Panc1 (cell line): ENCODE results near the gene ZNFX1. TPM values are rescaled to one million over a fixed set of nuclear protein-coding genes. Genes with fewer than 3 reads are reported as not detected.

Experiments
- ATAC-seq: fragments of 200-7000 bp; cut with Tn5 transposase; 2 replicates; pipeline ENCODE4 v1.9.1; 2020; ENCODE audit warnings: mild to moderate bottlenecking, moderate library complexity
- BruUV-seq: library from RNA; stranded (reverse); fragments of 400-500 nt; replicated peaks from 2 replicates; lab custom pipeline; 2021; lab: Mats Ljungman, UMichigan
- CTCF ChIA-PET: fragments of 300-600 bp; sonication (Branson Sonifier 250); formaldehyde crosslinking; loops from one replicate; lab custom pipeline; 2022; ENCODE audit warnings: antibody characterized with exemption; lab: Charles Lee
- POLR2A ChIA-PET: fragments of 300-600 bp; sonication (Branson Sonifier 250); formaldehyde crosslinking; loops from one replicate; lab custom pipeline; 2022; ENCODE audit warnings: antibody characterized with exemption; lab: Charles Lee
- DNase-seq: peaks from one replicate; pipeline ENCODE4 v3.0.0-alpha.2; 2010; ENCODE audit warnings: low read depth, low spot score
- H3K27ac ChIP-seq: 2 replicates; pipeline ENCODE4 v1.5.1; 2011; ENCODE audit warnings: mild to moderate bottlenecking, low read length, inconsistent platforms
- H3K27me3 ChIP-seq: fragments of 200-500 bp; sonication (Bioruptor generic); 2 replicates; pipeline ENCODE4 v1.6.0; 2014; ENCODE audit warnings: low read length, inconsistent platforms; ENCODE audit not compliant: control insufficient read depth, insufficient read depth
- H3K36me3 ChIP-seq: fragments of 200-500 bp; sonication (Bioruptor generic); 2 replicates; pipeline ENCODE4 v1.5.1; 2014; ENCODE audit warnings: inconsistent platforms, mild to moderate bottlenecking, low read length, moderate library complexity; ENCODE audit not compliant: control insufficient read depth, insufficient read depth
- H3K4me1 ChIP-seq: 2 replicates; pipeline ENCODE4 v1.5.1; 2011; ENCODE audit warnings: inconsistent platforms, mild to moderate bottlenecking, low read length, moderate library complexity; ENCODE audit not compliant: control insufficient read depth, insufficient read depth
- H3K4me3 ChIP-seq, 2 experiments: 2 replicates each; pipeline ENCODE4 v1.5.1; 2011 to 2012; ENCODE audit warnings: low read depth in 2 of 2, low read length in 2 of 2, mild to moderate bottlenecking in 2 of 2, inconsistent platforms in 1 of 2, moderate library complexity in 1 of 2
- H3K9me3 ChIP-seq: fragments of 200-500 bp; sonication (Bioruptor generic); 2 replicates; pipeline ENCODE4 v1.5.1; 2014; ENCODE audit warnings: low read depth, mild to moderate bottlenecking, inconsistent platforms, low read length, moderate library complexity; ENCODE audit not compliant: control insufficient read depth, insufficient read depth
- POLR2AphosphoS5 ChIP-seq: IDR thresholded peaks from 2 replicates; pipeline ENCODE4 v1.6.1; 2012; ENCODE audit warnings: mild to moderate bottlenecking, low read depth, low read length, moderate library complexity
- SIN3A ChIP-seq: IDR thresholded peaks from 2 replicates; pipeline ENCODE4 v1.6.1; 2012; ENCODE audit warnings: low read depth, mild to moderate bottlenecking, low read length, moderate library complexity, borderline replicate concordance; ENCODE audit not compliant: insufficient read depth
- TCF7L2 ChIP-seq: IDR thresholded peaks from 2 replicates; pipeline ENCODE4 v1.6.1; 2011; ENCODE audit warnings: mild to moderate bottlenecking, low read depth, low read length, inconsistent platforms
- in situ Hi-C: cut with HindIII; loops from 2 replicates; pipeline ENCODE4 v1.10.0; 2016; ENCODE audit warnings: low sequenced_read_pairs, low pct_unique_long_range_greater_than_20kb
- intact Hi-C: fragments of 100-400 bp; cut with micrococcal nuclease; formaldehyde crosslinking; loops from one replicate; pipeline ENCODE4 v1.10.0; 2022; ENCODE audit not compliant: unreplicated experiment
- total RNA-seq: library from RNA; stranded (reverse); gene quantifications from one replicate; pipeline ENCODE4 v1.2.1, GENCODE V29; 2021; ENCODE audit not compliant: unreplicated experiment
- TF ChIP-seq, protein P1 (sequence below), 2 experiments: IDR thresholded peaks; 2 replicates each; pipeline ENCODE4 v1.6.1; 2011 to 2012; ENCODE audit warnings: low read depth in 2 of 2, control low read depth in 1 of 2, low read length in 1 of 2, mild to moderate bottlenecking in 1 of 2, moderate library complexity in 1 of 2; ENCODE audit not compliant: insufficient read depth in 1 of 2
- TF ChIP-seq, protein P2 (sequence below): fragments of 450-650 bp; IDR thresholded peaks from 2 replicates; pipeline ENCODE4 v1.5.1; 2017; ENCODE audit warnings: mild to moderate bottlenecking

The ZNFX1 gene
- total RNA-seq, 1 experiment from 2014 or later: 39.4 TPM

DNA sequence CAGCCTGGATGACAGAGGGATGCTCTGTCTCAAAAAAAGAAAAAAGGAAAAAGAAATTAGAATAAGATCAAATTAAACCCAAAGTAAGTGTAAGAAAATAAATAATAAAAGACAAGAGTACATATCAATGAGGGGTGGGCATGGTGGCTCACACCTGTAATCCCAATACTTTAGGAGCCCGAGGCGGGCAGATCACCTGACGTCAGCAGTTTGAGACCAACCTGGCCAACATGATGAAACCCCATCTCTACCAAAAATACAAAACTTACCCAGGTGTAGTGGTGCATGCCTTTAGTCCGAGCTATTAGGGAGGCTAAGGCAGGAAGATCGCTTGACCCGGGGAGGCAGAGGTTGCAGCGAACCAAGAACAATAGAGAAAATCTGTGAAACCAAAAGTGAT is 74.8 kb downstream of the ZNFX1 start:
- no peaks in the 10 kb centered on the region for H3K4me1 ChIP-seq
- ATAC-seq (no peak), DNase-seq (no peak)
- H3K9me3 ChIP-seq: no peaks in the 10 kb centered on the region
- in situ Hi-C loops: no loop called here
- BruUV-seq: no TSS peak
- no peak overlapping the region for H3K27ac ChIP-seq
- TF ChIP-seq, protein P1, sequence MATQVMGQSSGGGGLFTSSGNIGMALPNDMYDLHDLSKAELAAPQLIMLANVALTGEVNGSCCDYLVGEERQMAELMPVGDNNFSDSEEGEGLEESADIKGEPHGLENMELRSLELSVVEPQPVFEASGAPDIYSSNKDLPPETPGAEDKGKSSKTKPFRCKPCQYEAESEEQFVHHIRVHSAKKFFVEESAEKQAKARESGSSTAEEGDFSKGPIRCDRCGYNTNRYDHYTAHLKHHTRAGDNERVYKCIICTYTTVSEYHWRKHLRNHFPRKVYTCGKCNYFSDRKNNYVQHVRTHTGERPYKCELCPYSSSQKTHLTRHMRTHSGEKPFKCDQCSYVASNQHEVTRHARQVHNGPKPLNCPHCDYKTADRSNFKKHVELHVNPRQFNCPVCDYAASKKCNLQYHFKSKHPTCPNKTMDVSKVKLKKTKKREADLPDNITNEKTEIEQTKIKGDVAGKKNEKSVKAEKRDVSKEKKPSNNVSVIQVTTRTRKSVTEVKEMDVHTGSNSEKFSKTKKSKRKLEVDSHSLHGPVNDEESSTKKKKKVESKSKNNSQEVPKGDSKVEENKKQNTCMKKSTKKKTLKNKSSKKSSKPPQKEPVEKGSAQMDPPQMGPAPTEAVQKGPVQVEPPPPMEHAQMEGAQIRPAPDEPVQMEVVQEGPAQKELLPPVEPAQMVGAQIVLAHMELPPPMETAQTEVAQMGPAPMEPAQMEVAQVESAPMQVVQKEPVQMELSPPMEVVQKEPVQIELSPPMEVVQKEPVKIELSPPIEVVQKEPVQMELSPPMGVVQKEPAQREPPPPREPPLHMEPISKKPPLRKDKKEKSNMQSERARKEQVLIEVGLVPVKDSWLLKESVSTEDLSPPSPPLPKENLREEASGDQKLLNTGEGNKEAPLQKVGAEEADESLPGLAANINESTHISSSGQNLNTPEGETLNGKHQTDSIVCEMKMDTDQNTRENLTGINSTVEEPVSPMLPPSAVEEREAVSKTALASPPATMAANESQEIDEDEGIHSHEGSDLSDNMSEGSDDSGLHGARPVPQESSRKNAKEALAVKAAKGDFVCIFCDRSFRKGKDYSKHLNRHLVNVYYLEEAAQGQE (IDR thresholded peaks at IDR 0.05; ENCODE audit: insufficient read depth in 1 of 2, low read depth in 2 of 2, low read length in 1 of 2): no peak
- TF ChIP-seq POLR2AphosphoS5: no peak
- no peak for TF ChIP-seq SIN3A
- TF ChIP-seq, protein P2, sequence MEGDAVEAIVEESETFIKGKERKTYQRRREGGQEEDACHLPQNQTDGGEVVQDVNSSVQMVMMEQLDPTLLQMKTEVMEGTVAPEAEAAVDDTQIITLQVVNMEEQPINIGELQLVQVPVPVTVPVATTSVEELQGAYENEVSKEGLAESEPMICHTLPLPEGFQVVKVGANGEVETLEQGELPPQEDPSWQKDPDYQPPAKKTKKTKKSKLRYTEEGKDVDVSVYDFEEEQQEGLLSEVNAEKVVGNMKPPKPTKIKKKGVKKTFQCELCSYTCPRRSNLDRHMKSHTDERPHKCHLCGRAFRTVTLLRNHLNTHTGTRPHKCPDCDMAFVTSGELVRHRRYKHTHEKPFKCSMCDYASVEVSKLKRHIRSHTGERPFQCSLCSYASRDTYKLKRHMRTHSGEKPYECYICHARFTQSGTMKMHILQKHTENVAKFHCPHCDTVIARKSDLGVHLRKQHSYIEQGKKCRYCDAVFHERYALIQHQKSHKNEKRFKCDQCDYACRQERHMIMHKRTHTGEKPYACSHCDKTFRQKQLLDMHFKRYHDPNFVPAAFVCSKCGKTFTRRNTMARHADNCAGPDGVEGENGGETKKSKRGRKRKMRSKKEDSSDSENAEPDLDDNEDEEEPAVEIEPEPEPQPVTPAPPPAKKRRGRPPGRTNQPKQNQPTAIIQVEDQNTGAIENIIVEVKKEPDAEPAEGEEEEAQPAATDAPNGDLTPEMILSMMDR: no peak
- no peak for TF ChIP-seq TCF7L2
- intact Hi-C loops: no loop called here
- no peak overlapping the region for H3K4me3 ChIP-seq
- no peaks in the 10 kb centered on the region for H3K36me3 ChIP-seq
- CTCF ChIA-PET: no interaction called here
- POLR2A ChIA-PET: no interaction called here
- no peaks in the 10 kb centered on the region for H3K27me3 ChIP-seq

DNA sequence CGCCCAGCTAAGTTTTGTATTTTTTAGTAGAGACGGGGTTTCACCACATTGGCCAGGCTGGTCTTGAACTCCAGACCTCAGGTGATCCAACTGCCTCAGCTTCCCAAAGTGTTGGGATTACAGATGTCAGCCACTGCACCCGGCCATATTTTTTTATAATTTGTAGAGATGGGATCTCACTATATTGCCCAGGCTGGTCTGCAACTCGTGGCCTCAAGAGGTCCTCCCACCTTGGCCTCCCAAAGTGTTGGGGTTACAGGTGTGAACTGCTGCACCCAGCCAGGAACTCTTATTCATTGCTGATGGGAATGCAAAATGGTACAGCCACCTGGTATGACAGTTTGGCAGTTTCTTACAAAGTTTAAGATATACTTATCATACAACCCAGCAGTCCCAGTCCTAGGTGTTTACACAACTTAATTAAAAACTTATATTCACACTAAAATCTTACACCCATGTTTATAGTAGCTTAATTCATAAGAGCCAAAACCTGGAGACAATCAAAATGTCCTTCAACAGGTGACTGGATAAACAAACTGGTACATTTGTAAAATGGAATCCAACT is 78.0 kb downstream of the ZNFX1 start:
- POLR2A ChIA-PET: interaction anchor here (0.7 kb wide), 1 partner anchor 20 kb away, joined by 3 read pairs; no protein-coding TSS in a partner anchor

More for the DNA sequence above, 78.0 kb downstream of the ZNFX1 start:
- ATAC-seq (no peak), DNase-seq (no peak)
- Histone ChIP-seq H3K36me3 (no peaks in the 10 kb centered on the region), H3K4me1 (no peaks in the 10 kb centered on the region), H3K27me3 (no peaks in the 10 kb centered on the region), H3K4me3 (no peak overlapping the region), H3K9me3 (no peaks in the 10 kb centered on the region), H3K27ac (no peak overlapping the region)
- intact Hi-C loops: no loop called here
- BruUV-seq: no TSS peak
- CTCF ChIA-PET: no interaction called here
- in situ Hi-C loops: no loop called here
- TF ChIP-seq TCF7L2 (no peak), POLR2AphosphoS5 (no peak), SIN3A (no peak)
- TF ChIP-seq, protein P2: no peak
- TF ChIP-seq, protein P1 (IDR thresholded peaks at IDR 0.05; ENCODE audit: insufficient read depth in 1 of 2, low read depth in 2 of 2, low read length in 1 of 2): no peak
